GM21723 (cell line): ENCODE data around the gene LRRC41.
A peak's percentile ranks its signal among the peaks of the same experiment; 100 is the strongest.
"Not testable (repeated sequence)": the region's sequence is repeated elsewhere in the genome, so short reads cannot be mapped to it uniquely, and the experiment has no call there.

Source experiments
- ATAC-seq: cut with Tn5 transposase; IDR thresholded peaks from one replicate; pipeline ENCODE4 v1.9.1; 2021; ENCODE audit warnings: mild to moderate bottlenecking, moderate library complexity; ENCODE audit not compliant: unreplicated experiment

Gene LRRC41

GRCh38 chr1:46303038-46303871 is at the start of gene LRRC41, which contains the start of gene UQCRH:
Gene LRRC41, minus strand, starts transcription at chr1:46303616. Its CDS starts 294 bp downstream, at chr1:46303322.
Gene UQCRH, plus strand, starts transcription at chr1:46303698. Its CDS starts 69 bp downstream, at chr1:46303767.
- peak; percentile 77 for ATAC-seq

- no peak for ATAC-seq
Measured at GRCh38 chr1:46352363-46352762, 48.9 kb upstream of the LRRC41 start.

- ATAC-seq: no peak
Measured at GRCh38 chr1:46345281-46345680, 41.9 kb upstream of the LRRC41 start.

GRCh38 chr1:46344481-46344880 is 41.1 kb upstream of the LRRC41 start:
- no peak for ATAC-seq

- ATAC-seq: no peak
Measured at GRCh38 chr1:46343705-46344104, 40.3 kb upstream of the LRRC41 start.

GRCh38 chr1:46343351-46343695 is 39.9 kb upstream of the LRRC41 start:
- no peak for ATAC-seq

- ATAC-seq: no peak
Measured at GRCh38 chr1:46342677-46343350, 39.4 kb upstream of the LRRC41 start.

GRCh38 chr1:46342084-46342656 is 38.8 kb upstream of the LRRC41 start:
- ATAC-seq: no peak

GRCh38 chr1:46341222-46342083 is 38.0 kb upstream of the LRRC41 start:
- ATAC-seq: no peak

GRCh38 chr1:46340404-46341221 is 37.2 kb upstream of the LRRC41 start, which contains the start of gene NSUN4:
Gene NSUN4, plus strand, starts transcription at chr1:46340807. Its CDS starts 20 bp downstream, at chr1:46340827.
- peak; percentile 86 for ATAC-seq

GRCh38 chr1:46337409-46337808 is 34.0 kb upstream of the LRRC41 start:
- ATAC-seq: not testable (repeated sequence)

- no peak for ATAC-seq
Measured at GRCh38 chr1:46335081-46335480, 31.7 kb upstream of the LRRC41 start.

GRCh38 chr1:46334030-46334384 is 30.6 kb upstream of the LRRC41 start:
- ATAC-seq: no peak

- no peak for ATAC-seq
Measured at GRCh38 chr1:46333300-46334029, 30.0 kb upstream of the LRRC41 start.

- ATAC-seq: peak; percentile 44
Measured at GRCh38 chr1:46331786-46332540, 28.5 kb upstream of the LRRC41 start.

- ATAC-seq: not testable (repeated sequence)
Measured at GRCh38 chr1:46330381-46330780, 27.0 kb upstream of the LRRC41 start.

- not testable (repeated sequence) for ATAC-seq
Measured at GRCh38 chr1:46329807-46330206, 26.4 kb upstream of the LRRC41 start.

- not testable (repeated sequence) for ATAC-seq
Measured at GRCh38 chr1:46328182-46328581, 24.8 kb upstream of the LRRC41 start.
